Posterior cingulate gyrus (tissue), 11 donors: ENCODE results near the gene NDUFB4.

Experiments
- DNase-seq, 10 donors: peaks; one replicate each; pipeline versions ENCODE4 v3.0.0 to v3.0.0-alpha.2; 2020 to 2021; ENCODE audit warnings: mixed read lengths in 3 of 10
- intact Hi-C: fragments of 100-400 bp; cut with DNase I; formaldehyde crosslinking; loops from one replicate; pipeline ENCODE4 v1.15.1; 2023

Gene NDUFB4

DNA sequence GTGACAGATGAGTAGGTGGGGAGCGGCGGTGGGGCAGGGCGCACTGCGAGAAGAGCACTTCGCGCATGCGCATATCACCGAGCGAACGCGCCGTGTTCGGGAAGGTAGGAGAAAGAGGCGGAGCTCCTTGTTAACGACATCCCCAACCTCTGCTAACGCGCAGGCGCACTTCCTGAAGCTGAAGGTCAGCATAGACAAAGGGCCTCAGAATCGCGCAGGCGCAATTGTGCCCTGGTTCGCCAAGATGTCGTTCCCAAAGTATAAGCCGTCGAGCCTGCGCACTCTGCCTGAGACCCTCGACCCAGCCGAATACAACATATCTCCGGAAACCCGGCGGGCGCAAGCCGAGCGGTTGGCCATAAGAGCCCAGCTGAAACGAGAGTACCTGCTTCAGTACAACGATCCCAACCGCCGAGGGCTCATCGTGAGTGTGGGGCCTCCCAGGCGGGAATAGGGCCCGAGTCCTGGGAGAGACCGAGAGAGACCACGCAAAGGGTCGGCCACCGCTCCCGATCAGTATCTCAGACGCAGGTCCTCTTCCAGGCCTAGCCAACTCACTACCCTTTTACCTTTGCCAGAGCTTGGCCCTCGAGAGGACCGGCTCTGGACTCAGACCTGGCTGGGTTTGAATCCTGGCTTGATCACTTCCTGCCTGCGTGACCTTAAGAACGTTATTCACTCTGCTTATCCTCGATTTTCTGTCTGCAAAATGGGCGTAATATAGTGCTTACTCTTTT is at the start of gene NDUFB4:
Gene NDUFB4, plus strand, starts transcription at position 221 of the 737 bp plus-strand sequence. Its CDS starts 24 bp downstream, at position 245.
- intact Hi-C loops = loop anchor here (1.0 kb wide), 1 partner anchor 146 kb away; the partner anchor contains the start of genes GTF2E1 and RABL3
- DNase-seq = peak; percentile 93 to 99 (median 97)

DNA sequence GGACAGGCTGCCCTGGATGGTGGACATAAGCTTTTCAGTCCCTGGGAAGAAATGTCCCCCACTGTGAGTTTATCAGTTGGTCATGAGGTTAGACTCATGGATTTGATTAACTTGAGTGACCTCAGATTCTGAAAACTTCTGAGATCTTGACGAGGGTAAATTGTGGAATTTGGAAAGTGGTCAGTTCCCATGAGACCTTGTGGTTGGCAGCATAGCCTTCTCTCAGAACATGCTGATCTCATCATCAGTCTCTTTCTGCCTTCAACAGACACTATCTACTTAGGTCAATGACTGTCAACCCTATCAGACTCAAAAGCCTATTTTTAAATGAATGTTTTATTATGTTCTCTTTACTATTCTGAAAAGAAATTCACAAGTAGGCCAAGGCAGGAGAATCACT is 45.6 kb upstream of the NDUFB4 start:
- no peak for DNase-seq
- intact Hi-C loops = no loop called here

DNA sequence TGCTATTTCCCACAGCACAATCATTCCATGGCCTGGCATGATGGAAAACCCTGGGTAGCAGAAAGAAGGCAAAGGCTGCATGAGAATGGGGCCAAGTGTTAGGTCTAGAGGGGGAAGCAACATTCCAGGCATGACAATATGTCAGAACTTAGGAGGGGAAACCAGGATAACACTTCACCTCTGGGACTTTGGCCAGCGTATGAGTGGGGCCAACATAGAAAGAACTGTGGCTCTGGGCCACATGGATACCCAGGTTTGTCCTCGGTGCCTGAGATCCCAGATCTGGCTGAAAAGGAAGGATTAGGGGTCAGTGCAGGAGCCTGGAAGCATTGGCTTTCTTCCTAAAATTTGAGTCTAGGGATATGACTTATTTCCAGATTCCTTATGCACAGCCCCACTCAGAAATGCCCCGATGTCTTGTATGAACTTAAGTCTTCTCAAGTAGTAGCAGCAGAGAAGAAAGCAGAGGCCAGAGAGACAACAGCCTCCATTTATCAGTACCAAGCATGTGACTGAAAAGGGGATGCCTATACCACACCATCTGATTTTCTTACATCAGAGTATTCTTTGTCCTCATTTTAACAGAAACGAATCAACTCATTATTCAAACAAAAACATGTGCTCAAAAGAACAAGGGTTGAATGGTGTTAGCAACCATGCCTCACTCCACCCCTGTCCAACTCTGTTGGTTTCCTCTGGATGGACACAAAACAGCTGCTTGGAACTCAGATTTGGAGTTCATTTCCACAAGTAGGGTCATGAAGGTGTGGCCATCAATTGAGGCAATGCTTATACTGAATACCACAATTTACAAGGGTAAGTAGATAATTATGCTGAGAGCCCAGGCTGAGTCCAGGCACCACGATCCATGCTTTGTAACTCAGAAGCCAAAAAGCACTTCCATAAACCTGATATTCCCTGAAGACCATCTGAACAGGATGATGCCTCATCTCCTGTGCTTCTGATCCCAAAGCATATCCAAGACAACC is 43.7 kb upstream of the NDUFB4 start:
- intact Hi-C loops = no loop called here
- DNase-seq = peak in 1 of 10 donors; percentile 25

DNA sequence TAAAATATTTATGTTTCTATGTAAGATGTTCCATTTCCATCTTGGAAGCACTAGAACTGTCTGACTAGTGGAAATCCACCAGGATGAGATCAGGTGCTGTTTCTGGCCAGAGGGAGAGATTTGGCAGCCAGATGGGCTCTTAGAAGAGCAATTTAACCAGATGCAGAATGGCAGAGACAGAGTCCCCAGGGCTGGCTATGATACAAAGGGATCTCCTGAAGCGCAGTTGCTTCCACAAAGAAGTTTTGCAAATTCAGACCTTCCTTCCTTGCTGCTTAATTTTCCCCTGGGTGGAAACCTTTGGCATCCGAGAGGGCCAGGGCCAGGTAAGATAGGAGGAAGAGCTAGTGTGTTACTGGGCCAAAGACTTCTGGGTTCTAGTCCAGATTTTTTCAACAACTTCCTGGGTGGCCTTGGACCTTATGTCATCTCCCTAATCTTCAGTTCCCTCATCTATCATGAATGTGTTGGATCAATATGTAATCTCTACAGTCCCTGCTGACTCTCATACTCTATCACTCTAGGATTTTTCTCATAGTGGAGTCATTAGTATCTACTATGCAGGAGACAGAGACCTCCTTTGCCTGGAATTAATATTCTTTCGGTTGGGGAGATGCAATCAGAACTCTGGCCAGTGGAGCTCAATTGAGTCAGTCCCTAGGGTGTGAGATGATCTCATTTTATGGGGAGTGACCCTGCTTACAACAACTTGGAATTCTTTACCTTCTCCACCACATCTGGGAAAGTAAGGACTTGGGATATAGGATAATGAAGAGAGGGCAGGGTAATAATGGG is 41.1 kb upstream of the NDUFB4 start:
- DNase-seq = peak in 1 of 10 donors; percentile 81
- intact Hi-C loops = loop anchor here (5.0 kb wide), 1 partner anchor 208 kb away; the partner anchor contains the start of gene LRRC58

DNA sequence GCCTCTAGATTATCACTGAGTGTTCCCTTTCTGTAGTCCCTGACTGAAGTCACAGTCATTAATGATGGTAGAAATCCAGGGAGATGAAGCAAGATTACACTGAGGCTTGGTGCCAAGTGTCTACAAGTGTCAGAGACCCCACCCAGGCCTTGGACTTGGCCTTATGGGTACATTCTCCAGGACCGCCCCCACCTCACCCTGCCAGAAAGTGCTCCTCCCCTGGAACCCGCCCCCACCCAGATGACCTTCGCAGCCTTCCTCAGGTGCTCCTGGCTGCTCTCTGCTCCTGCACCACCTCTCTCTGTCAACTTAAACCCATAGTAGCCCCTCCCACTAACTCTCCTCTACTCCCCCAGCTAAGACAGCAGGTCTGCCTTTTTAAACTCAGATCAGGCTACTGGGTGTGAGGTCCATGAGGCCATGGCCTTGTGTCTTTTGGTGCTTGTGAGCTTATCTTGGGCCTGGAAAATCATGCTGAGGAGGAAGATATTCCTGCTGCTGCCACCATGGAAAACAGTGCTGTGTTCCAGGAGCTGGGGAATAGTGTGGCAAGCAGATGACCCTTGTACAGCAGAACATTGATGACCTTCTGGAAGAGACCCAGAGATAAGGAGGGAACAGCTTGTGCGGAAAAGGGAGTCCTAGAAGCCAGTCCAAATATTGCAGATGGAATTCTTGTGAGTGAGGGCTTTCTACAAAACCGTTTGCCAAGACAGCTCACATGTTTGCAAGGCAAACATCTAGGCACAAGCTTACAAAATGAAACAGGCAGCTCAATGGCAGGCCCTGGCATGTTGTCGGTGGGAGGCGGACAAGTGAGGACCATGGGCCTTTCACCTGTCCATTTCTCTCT is 40.3 kb upstream of the NDUFB4 start:
- intact Hi-C loops = loop anchor here (5.0 kb wide), 1 partner anchor 209 kb away; the partner anchor contains the start of gene LRRC58
- peak in 1 of 10 donors; percentile 24 for DNase-seq

DNA sequence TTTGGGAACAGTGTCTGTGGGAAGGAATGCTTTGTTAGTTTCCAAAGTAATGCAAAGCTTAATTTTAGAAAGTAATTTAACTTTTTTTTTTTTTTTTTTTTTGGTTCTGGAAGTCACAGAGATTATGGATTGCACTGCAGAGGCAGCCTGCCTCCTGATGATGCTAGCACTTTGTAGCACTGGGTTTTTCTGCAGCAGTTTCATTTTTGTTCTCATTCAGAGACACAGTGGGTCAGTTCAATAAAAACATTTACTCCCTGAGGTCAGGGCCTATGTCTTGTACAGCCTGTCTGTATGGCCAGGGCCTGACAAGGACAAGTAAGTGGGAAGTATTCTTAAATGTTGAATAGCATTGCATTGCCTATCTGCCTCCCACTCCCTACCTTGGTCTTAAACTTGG is 39.0 kb upstream of the NDUFB4 start:
- intact Hi-C loops = loop anchor here (5.0 kb wide), 1 partner anchor 210 kb away; the partner anchor contains the start of gene LRRC58
- DNase-seq = no peak

DNA sequence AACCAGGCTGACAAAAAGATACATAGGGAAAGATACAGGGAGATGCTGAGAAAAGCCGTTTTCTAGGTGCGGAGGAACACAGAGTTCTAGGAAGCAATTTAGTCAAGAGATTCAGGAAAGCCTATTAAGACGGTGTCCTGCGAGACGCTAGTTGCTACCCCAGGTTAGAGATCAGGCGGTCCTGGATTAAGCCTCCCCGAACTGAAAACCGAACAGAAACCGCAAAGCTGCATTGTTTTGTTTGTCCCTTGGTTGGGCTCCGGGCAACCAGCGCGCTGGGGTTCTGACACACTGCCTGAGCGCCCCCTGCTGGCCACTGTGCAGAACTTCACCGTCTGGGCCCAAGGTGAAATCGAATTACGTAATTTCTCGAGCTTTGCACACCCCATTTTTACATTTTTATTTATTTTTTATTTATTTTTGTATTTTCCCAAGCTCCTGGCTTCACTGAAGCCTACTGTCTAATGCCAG is 37.3 kb upstream of the NDUFB4 start:
- peak; percentile 72 to 97 (median 86) for DNase-seq
- intact Hi-C loops = loop anchor here (1.0 to 5.0 kb wide), 3 partner anchors 142 to 315 kb away; partner anchors contain the start of gene LRRC58

DNA sequence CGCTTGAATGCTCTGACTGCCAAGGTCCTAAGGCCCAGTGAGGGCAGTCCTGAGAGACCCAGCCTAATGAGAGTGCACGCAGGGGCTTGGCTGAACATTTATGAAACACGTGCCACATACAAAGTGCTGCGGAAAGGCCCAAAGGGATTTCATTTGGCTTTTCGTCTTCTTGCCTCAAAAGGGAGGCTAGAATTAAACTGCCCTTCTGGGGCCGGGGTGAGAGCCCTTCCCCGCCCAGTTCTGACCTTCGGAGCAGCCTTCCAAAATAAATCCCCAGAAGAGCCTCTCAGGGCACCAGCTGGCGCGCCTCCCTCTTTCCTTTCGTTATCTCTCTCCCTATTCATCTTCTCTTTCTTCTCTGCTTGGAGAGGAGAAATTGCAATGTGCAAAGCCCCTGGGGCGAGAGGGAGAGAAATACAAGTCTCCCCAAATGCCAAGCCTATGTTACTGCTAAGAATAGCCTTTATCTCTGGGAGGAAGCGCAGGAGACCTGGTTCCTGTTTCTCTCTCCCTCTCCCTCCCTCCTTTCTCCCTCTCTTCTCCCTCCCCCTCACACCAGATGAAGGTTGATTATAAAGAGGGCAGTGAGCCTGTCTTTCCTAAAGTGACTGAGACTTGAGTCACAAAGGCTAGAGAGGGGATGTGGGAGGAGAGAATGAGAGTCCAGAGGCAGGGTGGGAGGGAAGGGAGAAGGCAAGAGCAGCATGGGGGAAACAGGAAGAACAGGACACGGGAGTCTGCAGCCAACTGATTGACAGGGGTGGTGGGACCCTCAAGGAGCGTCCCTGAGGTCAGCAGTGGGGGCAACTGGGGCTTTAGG is 36.7 kb upstream of the NDUFB4 start:
- intact Hi-C loops = loop anchor here (2.0 to 5.0 kb wide), 2 partner anchors 143 to 212 kb away; partner anchors contain the start of gene LRRC58
- DNase-seq = peak in 2 of 10 donors; percentile 64 to 82

DNA sequence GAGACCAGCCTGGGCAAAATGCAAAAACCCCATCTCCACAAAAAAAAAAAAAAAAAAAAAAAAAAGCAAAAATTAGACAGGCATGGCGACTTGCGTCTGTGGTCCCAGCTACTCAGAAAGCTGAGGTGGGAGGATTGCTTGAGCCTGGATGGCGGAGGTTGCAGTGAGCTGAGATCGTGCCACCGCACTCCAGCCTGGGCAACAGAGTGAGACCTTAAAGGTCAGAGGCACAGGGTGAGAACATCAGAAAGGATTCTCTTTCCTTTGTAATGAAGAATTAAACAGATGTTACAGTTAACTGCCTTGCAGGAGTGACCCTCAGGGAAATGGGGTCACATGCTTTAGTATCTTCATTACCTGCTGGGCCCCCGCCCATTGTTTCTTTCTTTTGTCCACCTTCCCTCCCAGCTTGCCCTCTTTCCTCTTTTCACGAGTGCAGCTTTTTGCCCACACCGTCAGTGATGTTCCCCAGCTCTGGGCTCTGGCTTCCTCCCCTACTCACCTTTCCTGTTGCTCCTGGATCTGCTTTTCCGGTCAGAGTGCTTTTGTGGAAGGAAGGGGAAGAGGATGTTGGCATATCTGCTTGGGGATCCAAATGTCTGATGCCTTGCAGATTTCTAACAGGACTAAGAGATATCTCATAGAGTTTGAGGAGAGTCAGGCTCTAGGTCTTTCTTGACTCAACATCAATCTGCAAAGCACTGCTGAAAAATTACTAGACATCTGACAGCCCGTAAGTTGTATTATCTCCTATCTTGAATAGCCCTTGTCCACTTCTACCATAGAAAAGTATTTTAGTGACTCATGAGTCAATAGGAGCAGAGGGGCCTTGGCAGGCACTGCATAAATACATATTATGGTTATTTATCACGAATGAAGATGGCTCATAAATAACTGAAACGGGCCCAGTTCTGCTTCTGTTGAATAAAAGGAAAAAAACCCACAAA is 35.6 kb upstream of the NDUFB4 start:
- intact Hi-C loops = loop anchor here (1.0 kb wide), 1 partner anchor 235 kb away; no protein-coding TSS in a partner anchor
- no peak for DNase-seq

DNA sequence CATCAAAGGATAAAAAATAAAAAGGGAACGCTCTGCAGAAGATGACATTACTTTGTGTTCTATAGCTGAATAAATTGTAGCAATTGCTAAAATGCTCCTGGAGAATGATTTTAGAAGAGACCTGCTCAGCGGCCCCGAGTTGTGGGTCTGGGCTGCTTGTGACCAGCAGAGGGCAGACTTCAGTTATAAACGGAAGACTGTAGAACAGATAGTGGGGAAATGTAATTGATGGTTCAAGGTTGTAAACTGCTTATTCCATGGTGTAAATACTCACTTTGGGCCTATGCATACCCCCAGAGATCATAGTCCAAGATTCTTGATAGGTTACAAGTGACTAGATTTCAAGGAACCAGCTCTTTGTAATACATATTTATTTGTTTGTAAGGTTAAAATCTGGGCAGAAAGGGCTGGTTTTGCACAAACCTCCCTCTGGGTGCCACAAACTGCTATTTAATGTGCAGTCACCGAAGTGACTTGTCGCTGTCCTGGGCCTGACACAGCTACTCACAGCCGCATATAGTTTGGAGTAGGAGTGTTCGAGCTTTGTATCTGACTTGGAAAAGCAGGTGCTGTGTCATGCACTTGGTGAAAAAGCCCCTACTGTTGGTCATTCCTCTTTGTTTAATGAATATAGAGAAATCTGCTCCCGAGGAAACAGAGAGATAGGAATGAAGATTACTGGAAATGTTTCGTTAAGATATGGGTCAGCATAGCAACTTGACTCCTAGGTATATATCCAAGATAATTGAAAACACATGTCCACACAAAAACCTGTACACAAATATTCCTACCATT is 34.7 kb upstream of the NDUFB4 start:
- peak; percentile 58 to 96 (median 80) for DNase-seq
- intact Hi-C loops = loop anchor here (1.0 kb wide), 1 partner anchor 234 kb away; no protein-coding TSS in a partner anchor

DNA sequence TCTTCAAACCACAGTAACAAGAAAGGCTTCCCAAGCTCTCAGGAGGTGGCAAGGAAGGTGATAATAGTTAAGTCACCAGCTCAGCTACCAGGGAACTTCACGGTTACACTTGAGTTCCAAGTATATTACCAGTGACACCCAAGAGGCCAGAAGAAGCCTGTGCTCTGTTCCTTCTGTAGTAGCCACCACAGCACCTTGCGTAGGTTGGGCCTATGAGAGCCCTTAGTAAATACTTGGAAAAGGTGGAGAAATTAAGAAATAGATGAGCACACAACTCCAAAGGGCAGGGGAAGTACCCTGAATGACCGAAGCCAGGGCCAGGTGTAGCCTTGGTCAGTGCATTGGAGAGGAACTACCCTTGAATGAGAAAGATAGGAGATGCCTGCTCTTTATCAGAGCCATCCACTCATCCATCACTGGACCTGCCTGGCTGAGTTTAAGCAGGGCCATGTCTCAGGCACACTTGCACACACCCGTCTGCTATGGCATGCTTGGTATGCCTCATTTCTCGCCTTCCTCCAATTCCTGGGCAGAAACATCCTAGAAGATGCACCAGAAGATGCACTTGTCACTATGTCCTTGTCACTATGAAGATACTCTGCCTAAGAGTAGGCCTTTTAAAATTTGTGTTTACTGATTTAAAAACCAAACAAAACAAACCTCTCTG is 32.6 kb upstream of the NDUFB4 start:
- intact Hi-C loops = no loop called here
- DNase-seq = no peak

DNA sequence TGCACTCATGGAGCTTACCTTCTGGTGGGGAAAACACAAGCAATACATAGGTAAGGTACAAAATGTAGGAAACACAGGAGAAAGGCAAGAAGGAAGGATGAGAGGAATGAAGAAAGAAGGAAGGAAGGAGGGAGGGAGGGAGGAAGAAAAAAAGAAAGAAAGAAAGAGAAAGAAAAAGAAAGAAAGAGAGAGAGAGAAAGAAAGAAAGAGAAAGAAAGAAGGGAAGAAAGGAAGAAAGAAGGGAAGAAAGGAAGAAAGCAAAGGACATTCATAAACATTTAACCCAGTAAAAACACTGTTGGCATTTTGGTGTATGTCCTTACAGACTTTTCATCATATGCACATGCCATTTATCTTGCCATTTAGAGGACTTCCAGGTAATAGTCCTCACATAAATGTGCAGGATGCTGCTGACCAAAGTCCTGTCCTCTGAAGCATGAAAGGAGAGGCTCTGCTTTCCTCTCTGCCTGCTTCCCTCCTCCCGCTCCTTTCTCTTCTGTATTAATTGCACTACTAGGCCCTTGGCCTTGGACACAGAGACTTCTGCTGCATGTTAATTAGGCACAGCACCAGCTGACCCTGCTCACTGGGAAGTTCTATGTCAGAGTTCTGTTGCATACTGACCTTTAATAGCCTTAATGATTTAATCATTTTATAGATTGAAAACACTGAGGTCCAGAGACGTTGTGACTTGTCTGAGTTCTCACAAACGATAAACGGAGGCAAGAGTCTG is 29.7 kb upstream of the NDUFB4 start:
- intact Hi-C loops = no loop called here
- peak in 1 of 10 donors; percentile 21 for DNase-seq

DNA sequence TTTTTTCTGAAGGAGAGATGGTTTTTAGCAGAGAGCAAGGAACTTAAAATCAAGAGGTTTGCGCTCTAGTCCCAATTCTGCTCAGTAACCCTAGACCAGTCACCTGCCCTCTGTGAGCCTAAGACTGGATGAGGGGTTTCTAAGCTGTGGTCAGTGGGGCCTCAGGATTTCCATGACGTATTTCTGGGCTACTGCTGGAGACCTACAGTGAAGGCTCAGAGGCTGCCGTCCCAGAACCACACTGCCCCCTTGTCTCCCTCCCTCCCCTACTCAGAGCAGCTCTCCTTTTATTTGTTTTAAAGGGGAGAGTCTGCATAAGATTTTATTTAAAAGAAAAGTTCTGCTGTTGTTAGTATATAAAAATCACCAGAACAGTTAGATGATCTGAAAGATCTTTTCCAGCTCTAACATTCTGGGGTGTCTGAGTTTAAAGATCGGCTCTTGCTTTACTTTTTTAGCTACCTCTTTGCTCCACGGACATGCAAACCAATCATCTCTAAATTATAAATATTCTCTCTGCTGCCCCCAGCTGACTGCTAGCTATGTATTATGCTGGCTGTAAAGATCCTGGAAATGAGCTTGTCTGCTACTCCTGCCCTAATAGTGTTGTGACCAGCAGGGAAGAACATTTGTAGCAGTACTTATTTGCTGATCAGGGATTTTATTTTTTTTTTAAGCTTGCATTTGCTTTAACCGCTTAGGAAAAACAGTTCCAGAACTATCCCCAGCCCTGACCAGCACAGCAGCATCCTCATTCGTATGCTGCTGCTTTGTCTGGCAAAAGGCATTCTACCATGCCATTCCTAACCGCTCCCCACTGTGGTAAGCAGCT is 28.6 kb upstream of the NDUFB4 start:
- DNase-seq = peak in 1 of 10 donors; percentile 23
- intact Hi-C loops = no loop called here

DNA sequence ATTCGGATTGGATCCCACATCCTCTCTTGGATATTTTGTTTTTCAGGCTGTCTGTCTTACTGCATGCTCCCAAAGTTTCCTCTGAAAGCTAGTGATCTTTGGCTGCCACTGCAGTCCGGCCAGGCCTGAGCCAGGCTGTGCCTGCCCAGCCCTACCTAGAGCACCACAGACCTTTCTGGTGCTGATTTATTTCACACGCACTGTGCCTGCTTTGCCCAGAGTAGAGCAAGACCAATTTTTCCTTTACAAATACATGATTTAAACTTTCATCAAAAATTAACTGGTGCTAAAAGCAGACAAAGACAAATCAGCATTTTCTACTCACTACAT is 28.0 kb upstream of the NDUFB4 start:
- intact Hi-C loops = no loop called here
- no peak for DNase-seq
